Measurements from ENCODE around the gene SHROOM4.
A peak's percentile ranks its signal among the peaks of the same experiment; 100 is the strongest.

Gene SHROOM4

DNA sequence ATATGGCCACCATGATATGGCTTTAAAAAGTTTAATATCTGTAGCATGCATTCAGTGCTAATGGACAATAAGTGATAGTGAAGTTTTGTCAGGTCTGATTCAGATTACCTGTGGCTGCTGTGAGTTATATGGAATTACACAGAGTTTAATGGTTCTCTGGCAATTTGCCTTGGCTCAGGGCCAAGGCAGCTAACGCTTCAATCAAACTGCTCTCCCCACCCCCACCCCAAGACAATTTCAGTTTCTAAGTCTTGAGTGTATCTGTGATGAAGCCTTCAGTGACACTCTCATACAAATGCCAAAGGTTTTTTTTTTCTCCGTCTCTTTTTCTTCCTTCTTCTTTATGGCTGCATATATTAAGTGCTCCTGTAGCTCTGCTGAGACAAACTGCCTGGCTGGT, 106.6 kb downstream of the SHROOM4 start:
- Histone ChIP-seq H3K9me3 (ENCODE audit: severe bottlenecking) (no peaks in the 10 kb centered on the region), H3K4me1 (ENCODE audit: insufficient read depth, poor library complexity, severe bottlenecking) (peaks cover 6% of the 10 kb centered on the region), H3K36me3 (ENCODE audit: low read depth) (no peaks in the 10 kb centered on the region), H3K4me3 (ENCODE audit: severe bottlenecking) (no peak overlapping the region), H3K27me3 (ENCODE audit: insufficient read depth, poor library complexity, severe bottlenecking) (no peaks in the 10 kb centered on the region), H3K27ac (ENCODE audit: poor library complexity, severe bottlenecking) (no peak overlapping the region)
- ATAC-seq (ENCODE audit: low read depth): peak; percentile 52
- DNase-seq (ENCODE audit: low spot score): no peak
- TF ChIP-seq, protein P1, sequence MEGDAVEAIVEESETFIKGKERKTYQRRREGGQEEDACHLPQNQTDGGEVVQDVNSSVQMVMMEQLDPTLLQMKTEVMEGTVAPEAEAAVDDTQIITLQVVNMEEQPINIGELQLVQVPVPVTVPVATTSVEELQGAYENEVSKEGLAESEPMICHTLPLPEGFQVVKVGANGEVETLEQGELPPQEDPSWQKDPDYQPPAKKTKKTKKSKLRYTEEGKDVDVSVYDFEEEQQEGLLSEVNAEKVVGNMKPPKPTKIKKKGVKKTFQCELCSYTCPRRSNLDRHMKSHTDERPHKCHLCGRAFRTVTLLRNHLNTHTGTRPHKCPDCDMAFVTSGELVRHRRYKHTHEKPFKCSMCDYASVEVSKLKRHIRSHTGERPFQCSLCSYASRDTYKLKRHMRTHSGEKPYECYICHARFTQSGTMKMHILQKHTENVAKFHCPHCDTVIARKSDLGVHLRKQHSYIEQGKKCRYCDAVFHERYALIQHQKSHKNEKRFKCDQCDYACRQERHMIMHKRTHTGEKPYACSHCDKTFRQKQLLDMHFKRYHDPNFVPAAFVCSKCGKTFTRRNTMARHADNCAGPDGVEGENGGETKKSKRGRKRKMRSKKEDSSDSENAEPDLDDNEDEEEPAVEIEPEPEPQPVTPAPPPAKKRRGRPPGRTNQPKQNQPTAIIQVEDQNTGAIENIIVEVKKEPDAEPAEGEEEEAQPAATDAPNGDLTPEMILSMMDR (IDR thresholded peaks at IDR 0.05; ENCODE audit: poor library complexity, severe bottlenecking): no peak

GRCh38 chrX:50705042-50705441, 109.0 kb downstream of the SHROOM4 start:
- Histone ChIP-seq H3K9me3 (ENCODE audit: severe bottlenecking) (no peaks in the 10 kb centered on the region), H3K27me3 (ENCODE audit: insufficient read depth, poor library complexity, severe bottlenecking) (no peaks in the 10 kb centered on the region), H3K4me1 (ENCODE audit: insufficient read depth, poor library complexity, severe bottlenecking) (peaks cover 6% of the 10 kb centered on the region), H3K36me3 (ENCODE audit: low read depth) (no peaks in the 10 kb centered on the region), H3K27ac (ENCODE audit: poor library complexity, severe bottlenecking) (peak overlapping the region; percentile 19), H3K4me3 (ENCODE audit: severe bottlenecking) (no peak overlapping the region)
- TF ChIP-seq, protein P1 (IDR thresholded peaks at IDR 0.05; ENCODE audit: poor library complexity, severe bottlenecking): no peak
- DNase-seq (ENCODE audit: low spot score) (no peak), ATAC-seq (ENCODE audit: low read depth) (no peak)

DNA sequence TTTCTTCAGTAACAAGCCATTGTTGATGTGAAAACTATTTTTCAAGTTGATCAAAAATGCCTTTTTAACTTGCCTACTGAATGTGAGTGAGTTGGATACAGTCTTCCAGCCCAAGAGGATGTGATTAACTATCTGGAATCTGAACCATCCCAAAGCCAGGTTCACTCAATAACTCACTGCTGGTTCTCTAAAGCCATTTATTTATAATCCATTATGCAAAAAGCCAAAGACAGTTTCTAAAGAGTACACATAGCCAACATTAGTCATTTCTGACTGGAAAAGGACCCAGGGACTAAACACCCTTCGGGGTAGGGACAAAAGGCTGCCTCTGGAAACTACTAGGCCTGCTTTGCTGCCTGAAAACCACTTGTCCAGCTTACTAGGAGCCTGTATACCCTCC, 109.6 kb downstream of the SHROOM4 start:
- Histone ChIP-seq H3K4me3 (ENCODE audit: severe bottlenecking) (no peak overlapping the region), H3K9me3 (ENCODE audit: severe bottlenecking) (no peaks in the 10 kb centered on the region), H3K4me1 (ENCODE audit: insufficient read depth, poor library complexity, severe bottlenecking) (peaks cover 6% of the 10 kb centered on the region), H3K27me3 (ENCODE audit: insufficient read depth, poor library complexity, severe bottlenecking) (no peaks in the 10 kb centered on the region), H3K27ac (ENCODE audit: poor library complexity, severe bottlenecking) (peak overlapping the region; percentile 19), H3K36me3 (ENCODE audit: low read depth) (no peaks in the 10 kb centered on the region)
- TF ChIP-seq, protein P1 (IDR thresholded peaks at IDR 0.05; ENCODE audit: poor library complexity, severe bottlenecking): no peak
- DNase-seq (ENCODE audit: low spot score) (no peak), ATAC-seq (ENCODE audit: low read depth) (peak; percentile 23; the same call in 1 of the 3 replicates)

DNA sequence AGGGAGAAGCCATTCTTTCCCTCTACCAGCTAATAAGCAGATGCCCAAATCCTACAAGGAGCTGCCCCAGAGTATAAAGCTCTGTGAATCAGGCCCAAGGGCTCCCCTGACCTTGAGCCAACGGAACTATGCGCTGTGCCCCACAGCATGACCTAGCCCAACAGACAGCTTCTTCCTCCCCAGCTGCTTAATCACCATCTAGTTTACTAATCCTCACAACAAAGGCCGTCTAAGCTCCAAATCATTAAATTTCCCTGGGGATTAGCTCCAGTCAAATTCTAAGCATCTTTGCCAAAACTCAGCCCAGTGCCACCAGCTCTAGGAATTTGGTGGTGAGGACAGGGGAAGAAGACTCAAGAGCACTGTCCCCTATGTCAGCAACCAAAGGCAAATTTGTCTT, 113.1 kb downstream of the SHROOM4 start:
- DNase-seq (ENCODE audit: low spot score) (no peak), ATAC-seq (ENCODE audit: low read depth) (no peak)
- TF ChIP-seq, protein P1 (IDR thresholded peaks at IDR 0.05; ENCODE audit: poor library complexity, severe bottlenecking): no peak
- Histone ChIP-seq H3K4me3 (ENCODE audit: severe bottlenecking) (no peak overlapping the region), H3K27me3 (ENCODE audit: insufficient read depth, poor library complexity, severe bottlenecking) (no peaks in the 10 kb centered on the region), H3K36me3 (ENCODE audit: low read depth) (no peaks in the 10 kb centered on the region), H3K27ac (ENCODE audit: poor library complexity, severe bottlenecking) (no peak overlapping the region), H3K4me1 (ENCODE audit: insufficient read depth, poor library complexity, severe bottlenecking) (peaks cover 6% of the 10 kb centered on the region), H3K9me3 (ENCODE audit: severe bottlenecking) (no peaks in the 10 kb centered on the region)

DNA sequence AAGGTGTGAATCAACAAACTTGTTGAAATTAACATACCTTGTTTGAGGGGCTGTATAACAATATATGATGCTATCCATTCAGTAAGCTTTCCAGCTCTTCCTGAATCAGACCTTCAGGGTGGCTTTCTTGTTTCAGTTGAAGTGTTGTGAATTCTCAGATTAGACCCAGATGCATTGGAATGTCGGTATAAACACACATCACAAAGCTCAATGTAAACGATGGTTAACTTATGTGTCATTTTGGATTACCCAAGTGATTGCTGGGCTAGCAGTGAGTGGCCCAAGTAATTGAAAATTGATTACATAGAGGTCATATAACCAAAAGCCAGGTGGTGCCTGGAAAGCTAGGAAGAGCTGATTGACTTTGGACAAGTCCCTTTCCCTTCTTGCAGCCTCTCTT, 115.0 kb downstream of the SHROOM4 start:
- Histone ChIP-seq H3K4me3 (ENCODE audit: severe bottlenecking) (no peak overlapping the region), H3K36me3 (ENCODE audit: low read depth) (no peaks in the 10 kb centered on the region), H3K9me3 (ENCODE audit: severe bottlenecking) (no peaks in the 10 kb centered on the region), H3K27ac (ENCODE audit: poor library complexity, severe bottlenecking) (no peak overlapping the region), H3K4me1 (ENCODE audit: insufficient read depth, poor library complexity, severe bottlenecking) (peaks cover 6% of the 10 kb centered on the region), H3K27me3 (ENCODE audit: insufficient read depth, poor library complexity, severe bottlenecking) (no peaks in the 10 kb centered on the region)
- TF ChIP-seq, protein P1 (IDR thresholded peaks at IDR 0.05; ENCODE audit: poor library complexity, severe bottlenecking): no peak
- DNase-seq (ENCODE audit: low spot score): no peak
- no peak for ATAC-seq (ENCODE audit: low read depth)

Measured in RWPE2 (cell line).